ENCODE data around the gene CTIF.

Gene CTIF

GRCh38 chr18:48852292-48852691 is 313.5 kb downstream of the CTIF start:
- ChIA-PET POLR2A (no interaction called here), CTCF (interaction anchor here (1.1 kb wide), 1 partner anchor 49 kb away, joined by 3 read pairs; no protein-coding TSS in a partner anchor)
- no peak overlapping the region for H3K4me3 ChIP-seq (ENCODE audit: low read depth, low read length)
- DNase-seq (ENCODE audit: low read depth, low spot score), result no peak
- TF ChIP-seq, protein P1, sequence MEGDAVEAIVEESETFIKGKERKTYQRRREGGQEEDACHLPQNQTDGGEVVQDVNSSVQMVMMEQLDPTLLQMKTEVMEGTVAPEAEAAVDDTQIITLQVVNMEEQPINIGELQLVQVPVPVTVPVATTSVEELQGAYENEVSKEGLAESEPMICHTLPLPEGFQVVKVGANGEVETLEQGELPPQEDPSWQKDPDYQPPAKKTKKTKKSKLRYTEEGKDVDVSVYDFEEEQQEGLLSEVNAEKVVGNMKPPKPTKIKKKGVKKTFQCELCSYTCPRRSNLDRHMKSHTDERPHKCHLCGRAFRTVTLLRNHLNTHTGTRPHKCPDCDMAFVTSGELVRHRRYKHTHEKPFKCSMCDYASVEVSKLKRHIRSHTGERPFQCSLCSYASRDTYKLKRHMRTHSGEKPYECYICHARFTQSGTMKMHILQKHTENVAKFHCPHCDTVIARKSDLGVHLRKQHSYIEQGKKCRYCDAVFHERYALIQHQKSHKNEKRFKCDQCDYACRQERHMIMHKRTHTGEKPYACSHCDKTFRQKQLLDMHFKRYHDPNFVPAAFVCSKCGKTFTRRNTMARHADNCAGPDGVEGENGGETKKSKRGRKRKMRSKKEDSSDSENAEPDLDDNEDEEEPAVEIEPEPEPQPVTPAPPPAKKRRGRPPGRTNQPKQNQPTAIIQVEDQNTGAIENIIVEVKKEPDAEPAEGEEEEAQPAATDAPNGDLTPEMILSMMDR (IDR thresholded peaks at IDR 0.05; ENCODE audit: insufficient read depth, low read length, missing control alignments), result no peak

DNA sequence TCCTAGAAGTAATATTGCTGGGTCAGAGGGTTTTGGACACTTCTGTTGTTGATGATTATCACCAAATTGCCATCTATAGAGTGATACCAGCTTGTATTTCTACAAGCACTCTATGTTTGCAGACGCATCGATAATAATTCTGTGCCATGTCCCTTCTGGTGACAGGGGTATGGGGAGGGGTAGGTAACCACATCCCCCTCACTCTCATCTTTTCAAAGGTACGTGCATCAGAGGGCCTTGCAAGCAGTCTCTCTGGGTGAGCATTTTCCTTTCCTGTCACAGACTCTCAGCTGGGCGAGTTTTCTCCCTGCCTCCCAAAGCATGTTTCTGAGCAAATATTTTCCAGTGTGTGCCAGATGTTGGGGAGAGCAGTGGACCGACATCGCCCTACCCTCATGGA is 314.0 kb downstream of the CTIF start:
- DNase-seq (ENCODE audit: low read depth, low spot score), result no peak
- ChIA-PET CTCF (interaction anchor here (1.0 kb wide), 1 partner anchor 106 kb away, joined by 3 read pairs; no protein-coding TSS in a partner anchor), POLR2A (no interaction called here)
- TF ChIP-seq, protein P1 (IDR thresholded peaks at IDR 0.05; ENCODE audit: insufficient read depth, low read length, missing control alignments), result no peak
- no peak overlapping the region for H3K4me3 ChIP-seq (ENCODE audit: low read depth, low read length)

DNA sequence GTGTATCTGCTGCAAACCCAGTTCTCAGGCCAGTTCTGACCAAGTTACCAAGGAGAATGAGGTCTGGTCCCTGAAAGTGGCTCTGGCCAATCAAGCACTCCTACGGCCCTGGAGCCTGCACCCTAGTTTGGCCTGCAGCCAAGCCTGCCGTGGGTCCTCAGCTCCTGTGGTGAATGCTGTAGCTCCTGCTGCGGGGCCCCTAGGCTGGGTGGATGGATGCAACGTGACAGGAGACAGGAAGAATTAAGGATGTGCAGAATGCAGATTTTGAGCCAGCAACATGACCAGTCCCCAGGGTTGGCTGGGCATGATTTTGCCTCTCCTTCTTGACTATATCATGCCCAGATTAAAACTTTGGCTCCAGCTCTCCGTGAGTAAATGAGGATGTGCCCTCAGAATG is 314.8 kb downstream of the CTIF start:
- TF ChIP-seq, protein P1 (IDR thresholded peaks at IDR 0.05; ENCODE audit: insufficient read depth, low read length, missing control alignments), result no peak
- CTCF ChIA-PET, result interaction anchor here (1.0 kb wide), 1 partner anchor 105 kb away, joined by 3 read pairs; no protein-coding TSS in a partner anchor
- POLR2A ChIA-PET, result no interaction called here
- DNase-seq (ENCODE audit: low read depth, low spot score), result no peak
- H3K4me3 ChIP-seq (ENCODE audit: low read depth, low read length), result no peak overlapping the region

DNA sequence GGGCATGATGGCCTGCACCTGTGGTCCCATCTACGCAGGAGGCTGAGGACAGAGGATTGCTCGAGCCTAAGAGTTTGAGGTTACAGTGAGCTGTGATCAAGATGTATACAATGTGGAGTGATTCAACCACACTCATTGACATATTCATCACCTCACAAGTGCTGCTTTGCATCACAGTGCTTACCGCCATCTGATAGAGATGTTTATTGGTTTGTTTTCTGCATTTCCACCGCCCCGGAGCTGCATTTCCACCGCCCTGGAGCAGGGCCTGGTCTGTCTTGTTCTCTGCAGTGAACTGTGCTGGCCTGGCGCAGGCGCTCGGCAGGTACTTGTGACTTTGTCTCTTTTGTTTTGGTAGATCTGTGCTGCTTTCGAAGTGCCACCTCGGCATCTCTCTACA is 315.9 kb downstream of the CTIF start:
- POLR2A ChIA-PET, result no interaction called here
- H3K4me3 ChIP-seq (ENCODE audit: low read depth, low read length), result no peak overlapping the region
- no peak for DNase-seq (ENCODE audit: low read depth, low spot score)
- CTCF ChIA-PET, result no interaction called here
- TF ChIP-seq, protein P1 (IDR thresholded peaks at IDR 0.05; ENCODE audit: insufficient read depth, low read length, missing control alignments), result no peak

GRCh38 chr18:48855422-48856377 is 316.9 kb downstream of the CTIF start:
- DNase-seq (ENCODE audit: low read depth, low spot score), result no peak
- ChIA-PET POLR2A (no interaction called here), CTCF (interaction anchor here (0.6 kb wide), 1 partner anchor 325 kb away, joined by 3 read pairs; no protein-coding TSS in a partner anchor)
- TF ChIP-seq, protein P1 (IDR thresholded peaks at IDR 0.05; ENCODE audit: insufficient read depth, low read length, missing control alignments), result no peak
- H3K4me3 ChIP-seq (ENCODE audit: low read depth, low read length), result no peak overlapping the region

DNA sequence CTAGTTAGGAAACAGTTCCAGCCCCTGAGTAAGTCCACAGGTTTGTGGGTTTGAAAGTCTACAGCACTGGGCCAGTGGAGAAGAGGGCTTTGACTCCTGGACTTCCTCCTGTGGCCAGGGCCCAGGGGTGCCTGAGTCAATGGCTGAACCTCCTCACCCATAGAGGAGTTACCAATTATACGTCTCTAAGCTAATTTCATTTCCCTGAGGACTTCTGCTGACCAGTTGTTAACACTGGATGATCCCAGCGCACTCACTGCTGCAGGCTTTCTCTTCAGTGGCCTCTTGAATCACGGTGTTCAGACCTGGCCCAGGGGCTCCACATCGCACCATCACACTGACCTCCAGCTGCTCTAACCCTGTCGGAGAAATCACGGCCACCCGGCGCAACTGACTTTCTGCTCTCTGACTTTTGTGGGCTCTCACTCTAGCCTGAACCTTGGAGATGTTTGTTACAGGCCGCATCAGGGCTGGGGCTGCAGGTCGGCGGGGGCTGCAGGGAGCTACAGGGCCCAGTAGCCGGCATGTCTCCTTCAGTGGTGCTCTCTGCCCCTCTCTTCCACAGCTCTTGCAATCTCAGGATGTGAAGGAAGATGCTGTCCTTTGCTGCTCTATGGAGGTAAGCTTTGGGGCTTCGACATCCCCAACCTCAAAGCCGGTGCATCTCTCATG is 318.3 kb downstream of the CTIF start:
- POLR2A ChIA-PET, result no interaction called here
- DNase-seq (ENCODE audit: low read depth, low spot score), result no peak
- CTCF ChIA-PET, result no interaction called here
- TF ChIP-seq, protein P1 (IDR thresholded peaks at IDR 0.05; ENCODE audit: insufficient read depth, low read length, missing control alignments), result no peak
- H3K4me3 ChIP-seq (ENCODE audit: low read depth, low read length), result no peak overlapping the region
